GM18867 (cell line): ENCODE data around the gene DLEU7.

Experiments
- ATAC-seq: cut with Tn5 transposase; IDR thresholded peaks from one replicate; pipeline ENCODE4 v1.9.1; 2021; ENCODE audit warnings: mild to moderate bottlenecking, moderate library complexity; ENCODE audit not compliant: unreplicated experiment

Gene DLEU7

GRCh38 chr13:50797091-50797490, 46.4 kb downstream of the DLEU7 start:
- ATAC-seq: no peak

DNA sequence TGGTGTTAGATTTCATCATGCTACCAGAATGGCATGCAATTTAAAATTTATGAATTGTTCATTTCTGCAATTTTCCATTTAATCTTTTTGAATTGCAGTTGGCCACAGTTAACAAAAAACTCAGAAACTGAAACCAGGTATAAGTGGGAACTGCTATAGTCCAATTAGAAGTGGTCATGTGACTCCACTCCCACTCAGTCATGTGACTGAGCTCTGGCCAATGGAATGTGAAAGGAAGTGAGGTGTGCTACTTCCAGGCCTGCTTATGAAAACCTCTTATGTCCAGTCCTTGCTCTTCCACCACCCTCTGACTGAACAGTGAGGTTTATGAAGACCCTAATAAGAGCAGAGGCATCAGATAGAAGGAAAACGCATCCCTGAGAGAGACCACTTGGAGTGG, 47.0 kb downstream of the DLEU7 start:
- ATAC-seq: no peak

- ATAC-seq: no peak
Measured at GRCh38 chr13:50794226-50794625, 49.3 kb downstream of the DLEU7 start.

DNA sequence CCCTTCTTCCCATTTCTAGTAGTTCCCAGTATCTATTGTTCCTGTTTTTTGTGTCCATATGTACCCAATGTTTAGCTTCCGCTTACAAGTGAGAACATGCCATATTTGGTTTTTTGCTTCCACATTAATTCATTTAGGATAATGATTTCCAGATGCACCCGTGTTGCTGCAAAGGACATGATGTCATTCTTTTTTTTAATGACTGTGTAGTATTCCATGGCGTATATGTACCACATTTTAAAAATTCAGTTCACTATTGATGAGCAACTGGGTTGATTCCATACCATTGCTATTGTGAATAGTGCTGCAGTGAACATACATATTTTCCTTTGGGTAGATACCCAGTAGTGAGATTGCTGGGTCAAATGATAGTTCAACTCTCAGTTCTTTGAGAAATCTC, 50.5 kb downstream of the DLEU7 start:
- no peak for ATAC-seq

- no peak for ATAC-seq
Measured at GRCh38 chr13:50788551-50789210, 54.8 kb downstream of the DLEU7 start.

- no peak for ATAC-seq
Measured at GRCh38 chr13:50787316-50788195, 55.9 kb downstream of the DLEU7 start.

DNA sequence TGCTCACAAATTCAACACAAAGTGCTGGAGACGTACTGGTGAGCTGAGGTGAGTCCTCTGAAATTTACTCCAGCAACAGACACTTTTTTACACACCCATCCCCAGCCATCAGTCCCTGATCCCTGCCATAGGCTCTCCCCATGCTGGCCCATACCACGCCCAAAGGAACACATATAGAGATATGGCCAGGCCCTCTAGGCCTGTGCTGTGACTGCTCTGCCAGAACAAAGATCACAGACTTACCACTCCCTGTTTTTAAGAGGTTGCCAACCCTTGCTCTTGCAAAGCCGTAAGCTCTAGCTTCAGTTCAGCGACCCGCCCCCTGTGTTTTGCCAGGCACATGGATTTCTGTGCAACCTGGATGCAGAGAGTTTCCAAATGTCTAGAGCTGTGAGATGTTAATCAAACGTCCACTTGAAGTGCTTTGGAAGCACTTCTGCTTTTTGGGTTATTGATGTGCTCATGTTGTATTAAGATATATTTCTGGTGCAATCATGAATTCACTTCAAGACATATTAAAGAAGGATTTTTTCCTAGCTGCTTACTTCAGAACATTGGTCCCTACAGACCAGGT, 59.7 kb downstream of the DLEU7 start:
- ATAC-seq: no peak

DNA sequence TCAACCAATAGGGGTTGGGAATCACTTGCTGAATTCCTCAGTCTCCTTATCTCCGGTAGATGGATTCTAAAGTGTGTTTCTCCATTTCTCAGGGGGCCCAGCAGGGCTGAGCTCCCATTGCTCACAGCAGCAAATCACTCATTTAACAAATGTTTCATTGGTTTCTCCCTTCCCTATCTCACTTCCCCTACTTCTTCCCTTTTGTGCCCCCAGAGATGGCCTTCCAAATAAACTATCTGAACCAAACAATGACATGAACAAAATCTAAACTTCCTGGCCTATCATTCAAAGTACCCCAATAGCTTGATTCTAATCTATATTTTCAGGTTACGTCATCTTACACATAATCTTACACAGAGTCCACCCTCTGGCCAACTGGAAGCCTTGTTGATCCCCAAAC, 60.4 kb downstream of the DLEU7 start:
- no peak for ATAC-seq

GRCh38 chr13:50780201-50781015, 63.1 kb downstream of the DLEU7 start:
- ATAC-seq: no peak

DNA sequence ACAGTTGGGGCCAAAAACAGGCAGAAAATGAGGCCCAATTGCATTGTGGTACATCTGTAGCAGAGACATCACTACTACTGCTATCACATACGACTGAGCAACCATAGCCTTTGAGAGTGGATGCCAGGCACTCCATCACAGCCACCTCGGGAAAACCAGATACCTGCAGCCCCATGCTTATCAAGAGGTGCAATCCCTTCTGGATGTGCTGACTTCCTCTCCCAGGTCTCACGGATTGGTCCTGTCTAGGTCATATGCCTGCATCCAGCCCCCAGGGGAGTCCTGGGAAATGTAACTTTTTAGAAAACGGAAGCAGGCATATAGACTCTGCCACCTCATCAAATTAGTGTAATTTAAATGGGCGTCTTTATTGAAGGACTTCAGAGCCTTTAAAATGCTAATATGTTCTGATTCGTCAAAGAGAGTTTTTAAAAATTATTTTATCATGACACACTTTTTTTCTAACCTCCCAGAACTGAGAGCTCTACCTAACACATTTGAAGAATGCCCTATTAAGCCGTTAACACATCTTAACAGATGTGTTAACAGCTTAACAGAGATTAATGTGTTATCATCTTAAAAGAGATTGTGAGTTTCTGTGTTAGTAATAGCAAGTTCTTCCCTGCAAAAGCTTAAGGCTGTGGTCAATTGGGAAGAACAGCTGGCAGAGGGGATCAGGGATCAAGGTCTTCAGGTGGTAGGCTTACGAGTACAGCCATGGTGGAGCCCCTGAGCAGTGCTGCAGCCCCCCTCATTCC, 63.9 kb downstream of the DLEU7 start:
- ATAC-seq: no peak
